Testis (tissue), 2 donors: ENCODE results near the gene RGS8.

Experiments
- CTCF ChIP-seq, 3 experiments: fragments of 450-650 bp in 2 of 3; fragments of 200-600 bp in 1 of 3; sonication (generic) in 1 of 3; IDR thresholded peaks; one replicate each; pipeline ENCODE4 v1.5.1; 2016 to 2019; ENCODE audit warnings: antibody characterized with exemption in 3 of 3, mild to moderate bottlenecking in 2 of 3, moderate library complexity in 1 of 3
- POLR2A ChIP-seq: fragments of 450-650 bp; IDR thresholded peaks from one replicate; pipeline ENCODE4 v1.6.1; 2017; ENCODE audit warnings: antibody characterized with exemption, mild to moderate bottlenecking, moderate library complexity

- TF ChIP-seq POLR2A (no peak), CTCF (IDR thresholded peaks at IDR 0.05) (no peak)
These were observed 4.2 kb upstream of the RGS8 start for GRCh38 chr1:182688436-182689205.
